Lower leg skin (tissue), 4 donors: ENCODE results near the gene PIGR. TPM values are rescaled to one million over a fixed set of nuclear protein-coding genes. Genes with fewer than 3 reads are reported as not detected.
A peak's percentile ranks its signal among the peaks of the same experiment; 100 is the strongest.

ENCODE experiments used
- DNase-seq, 2 donors: peaks; one replicate each; pipeline ENCODE4 v3.0.0-alpha.2; 2019; ENCODE audit warnings: low spot score in 2 of 2
- H3K4me3 ChIP-seq: fragments of 200-600 bp; sonication (generic); 2 replicates; pipeline ENCODE4 v1.5.1; 2017; ENCODE audit warnings: mild to moderate bottlenecking, low read depth; ENCODE audit not compliant: poor library complexity, severe bottlenecking
- POLR2A ChIP-seq, 2 donors: fragments of 450-650 bp; IDR thresholded peaks; one replicate each; pipeline ENCODE4 v1.6.1; 2016 to 2017; ENCODE audit warnings: antibody characterized with exemption in 2 of 2, mild to moderate bottlenecking in 1 of 2, moderate library complexity in 1 of 2
- WGBS, 2 donors: methylation state at CpG; one replicate each; pipeline ENCODE4 v1.1.5; 2018; 5-methylcytosine and 5-hydroxymethylcytosine counted together
- intact Hi-C: fragments of 100-400 bp; cut with DNase I; formaldehyde crosslinking; loops from one replicate; pipeline ENCODE4 v1.15.0; 2023; ENCODE audit warnings: low total_unique reads
- total RNA-seq, 4 donors: library from RNA; depleted of rRNA; stranded (reverse); fragments of >200 nt; gene quantifications; one replicate each; pipeline ENCODE4 v1.1.0, GENCODE V29; 2016
- TF ChIP-seq, protein P1 (sequence below), 3 donors: fragments of 450-650 bp; IDR thresholded peaks; one replicate each; pipeline ENCODE4 v1.5.1; 2016; ENCODE audit warnings: antibody characterized with exemption in 3 of 3, mild to moderate bottlenecking in 3 of 3, moderate library complexity in 2 of 3

Gene PIGR
- total RNA-seq, 4 donors from 2014 or later = 0.55 to 4.7 (median 2.0) TPM; not detected in 1

DNA sequence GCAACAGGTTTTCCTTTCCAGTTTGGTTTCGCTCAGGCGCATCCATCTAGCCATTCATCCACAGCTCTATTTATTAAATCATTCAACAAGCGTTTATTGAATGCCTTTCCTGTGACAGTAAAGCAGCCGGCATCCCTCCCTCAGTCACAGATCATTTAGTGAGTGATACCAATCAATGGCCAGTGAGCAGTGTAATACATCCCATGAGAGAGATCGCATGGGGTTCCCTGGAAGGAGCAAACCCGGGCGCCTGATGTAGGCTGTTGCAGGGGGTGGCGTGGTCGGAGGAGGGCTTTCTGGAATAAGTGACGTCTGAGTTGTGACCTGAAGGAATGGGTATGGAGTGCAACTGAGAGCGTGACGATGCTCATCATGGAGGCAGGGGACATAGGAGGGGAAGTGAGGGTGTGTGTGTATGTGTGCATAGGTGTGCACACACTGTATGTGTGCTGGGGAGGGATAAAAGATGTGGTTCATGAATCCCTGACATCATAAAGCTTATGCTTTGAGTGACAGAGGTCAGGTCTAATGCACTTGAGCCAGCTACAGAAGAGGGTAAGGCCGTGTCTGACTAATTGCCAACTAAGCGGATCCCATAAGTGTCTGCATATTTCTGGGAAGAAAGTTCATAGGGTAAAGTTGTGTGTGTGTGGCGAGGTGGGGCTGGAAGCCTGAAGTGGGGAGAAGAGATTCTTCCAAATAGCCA is 31.1 kb downstream of the PIGR start:
- TF ChIP-seq, protein P1, sequence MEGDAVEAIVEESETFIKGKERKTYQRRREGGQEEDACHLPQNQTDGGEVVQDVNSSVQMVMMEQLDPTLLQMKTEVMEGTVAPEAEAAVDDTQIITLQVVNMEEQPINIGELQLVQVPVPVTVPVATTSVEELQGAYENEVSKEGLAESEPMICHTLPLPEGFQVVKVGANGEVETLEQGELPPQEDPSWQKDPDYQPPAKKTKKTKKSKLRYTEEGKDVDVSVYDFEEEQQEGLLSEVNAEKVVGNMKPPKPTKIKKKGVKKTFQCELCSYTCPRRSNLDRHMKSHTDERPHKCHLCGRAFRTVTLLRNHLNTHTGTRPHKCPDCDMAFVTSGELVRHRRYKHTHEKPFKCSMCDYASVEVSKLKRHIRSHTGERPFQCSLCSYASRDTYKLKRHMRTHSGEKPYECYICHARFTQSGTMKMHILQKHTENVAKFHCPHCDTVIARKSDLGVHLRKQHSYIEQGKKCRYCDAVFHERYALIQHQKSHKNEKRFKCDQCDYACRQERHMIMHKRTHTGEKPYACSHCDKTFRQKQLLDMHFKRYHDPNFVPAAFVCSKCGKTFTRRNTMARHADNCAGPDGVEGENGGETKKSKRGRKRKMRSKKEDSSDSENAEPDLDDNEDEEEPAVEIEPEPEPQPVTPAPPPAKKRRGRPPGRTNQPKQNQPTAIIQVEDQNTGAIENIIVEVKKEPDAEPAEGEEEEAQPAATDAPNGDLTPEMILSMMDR (IDR thresholded peaks at IDR 0.05) = no peak
- TF ChIP-seq POLR2A (IDR thresholded peaks at IDR 0.05) = no peak
- H3K4me3 ChIP-seq = no peak overlapping the region
- intact Hi-C loops = loop anchor here (10.0 kb wide), 3 partner anchors 190 to 430 kb away; no protein-coding TSS in a partner anchor
- 89% methylated on average over 15 of the region's 15 CpGs for WGBS, 2 donors
- no peak for DNase-seq

DNA sequence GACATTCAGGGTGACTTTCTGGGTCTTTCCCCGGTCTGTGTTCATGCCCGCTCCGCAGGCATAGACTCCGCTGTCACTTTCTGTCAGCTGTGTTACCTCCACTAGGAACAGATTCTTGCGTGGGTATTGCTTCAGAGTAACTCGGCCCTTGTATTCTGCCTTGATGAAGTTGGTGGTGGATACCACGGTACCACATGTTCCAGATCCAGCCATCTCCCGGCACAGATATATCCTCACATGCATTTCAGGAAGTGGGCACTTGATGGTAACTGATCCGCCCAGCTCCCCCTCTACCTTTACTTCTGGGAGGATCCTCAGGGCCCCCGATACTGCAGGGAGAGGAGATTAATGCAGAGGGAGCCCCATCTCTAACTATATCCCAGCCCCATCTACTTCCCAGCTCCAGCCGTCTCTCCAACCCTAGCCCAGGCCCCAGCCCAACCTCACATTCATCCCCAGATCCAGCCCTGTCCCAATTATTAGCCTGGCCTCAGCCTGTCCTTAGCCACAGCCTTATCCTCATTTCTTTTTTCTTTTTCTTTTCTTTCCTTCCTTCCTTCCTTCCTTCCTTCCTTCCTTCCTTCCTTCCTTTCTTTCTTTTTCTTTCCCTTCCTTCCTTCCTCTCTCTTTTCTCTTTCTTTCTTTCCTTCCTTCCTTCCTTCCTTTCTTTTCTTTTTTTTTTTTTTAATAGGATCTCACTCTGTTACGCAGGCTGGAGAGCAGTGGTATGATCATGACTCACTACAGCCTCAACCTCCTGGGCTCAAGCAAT is 32.3 kb downstream of the PIGR start:
- TF ChIP-seq POLR2A (IDR thresholded peaks at IDR 0.05) = no peak
- TF ChIP-seq, protein P1 (IDR thresholded peaks at IDR 0.05) = no peak

DNA sequence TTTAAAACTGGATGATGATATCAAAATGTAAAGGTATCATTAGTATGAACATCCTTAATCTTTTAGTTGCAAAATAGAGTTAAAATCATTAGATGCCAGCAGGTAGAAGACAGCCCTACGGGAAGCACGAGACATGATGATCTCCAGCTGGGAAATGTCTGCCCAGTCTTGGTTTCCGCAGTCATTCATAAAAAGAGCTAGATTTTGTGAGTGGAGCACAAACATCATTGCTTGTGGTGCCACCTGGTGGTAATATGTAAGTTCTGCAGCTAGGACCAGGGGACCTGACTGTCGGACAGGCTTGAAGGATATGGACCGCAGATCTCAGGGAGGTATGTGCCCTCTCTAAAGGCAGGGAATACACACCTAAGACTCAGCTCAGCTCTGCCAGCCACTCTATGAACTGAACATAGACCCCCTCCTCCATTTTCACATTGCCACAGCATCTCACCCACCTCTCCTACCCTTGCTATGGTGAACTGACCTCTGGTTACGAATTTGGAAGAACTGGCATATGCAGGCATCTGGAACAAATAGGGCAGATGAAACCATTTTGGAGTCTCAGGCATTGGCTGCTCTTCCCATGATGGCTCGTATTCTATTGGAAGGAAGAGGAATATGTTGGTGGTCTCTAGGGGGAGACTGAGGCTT is 33.7 kb downstream of the PIGR start:
- peak; percentile 74 to 90 for DNase-seq
- no peak for TF ChIP-seq POLR2A (IDR thresholded peaks at IDR 0.05)
- TF ChIP-seq, protein P1 (IDR thresholded peaks at IDR 0.05) = peak in 1 of 3 donors; percentile 63
- H3K4me3 ChIP-seq = no peak overlapping the region
- WGBS, 2 donors = 19% methylated on average over 7 of the region's 7 CpGs
- intact Hi-C loops = loop anchor here (10.0 kb wide), 3 partner anchors 188 to 428 kb away; no protein-coding TSS in a partner anchor

More for the DNA sequence above, 32.3 kb downstream of the PIGR start:
- no peak for DNase-seq
- intact Hi-C loops = loop anchor here (10.0 kb wide), 3 partner anchors 189 to 429 kb away; no protein-coding TSS in a partner anchor
- H3K4me3 ChIP-seq = no peak overlapping the region
- 82 to 86% methylated on average over 12 of the region's 12 CpGs for WGBS, 2 donors

DNA sequence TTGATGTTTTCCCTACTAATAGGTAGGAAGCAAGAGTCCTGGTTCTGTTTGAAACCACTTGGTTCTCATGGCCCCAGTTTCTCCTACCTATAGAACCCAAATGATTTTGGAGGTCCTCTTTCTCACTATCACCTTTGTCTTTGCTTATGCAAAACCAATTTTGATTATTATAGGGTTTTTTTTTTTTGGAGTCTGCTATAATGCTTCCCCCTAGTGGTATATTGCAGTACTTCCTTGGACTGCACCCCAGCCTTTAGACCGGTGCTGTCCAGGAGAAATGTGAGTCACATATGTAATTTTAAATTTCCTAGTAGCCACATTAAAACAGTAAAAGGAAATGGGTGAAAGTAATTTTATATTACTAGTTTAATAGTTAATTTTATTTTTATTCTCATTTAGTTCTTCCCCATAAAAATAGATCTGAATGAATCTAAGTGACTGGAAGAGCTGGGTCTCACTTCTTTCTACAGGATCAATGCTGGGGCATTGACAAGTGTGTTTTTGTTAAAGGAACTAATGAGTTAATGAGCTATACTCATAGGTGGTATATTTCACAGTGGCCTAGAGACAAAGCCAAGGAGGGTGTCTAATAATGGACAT is 35.1 kb downstream of the PIGR start:
- TF ChIP-seq, protein P1 (IDR thresholded peaks at IDR 0.05) = no peak
- TF ChIP-seq POLR2A (IDR thresholded peaks at IDR 0.05) = no peak
- DNase-seq = no peak
- H3K4me3 ChIP-seq = no peak overlapping the region
- intact Hi-C loops = loop anchor here (10.0 kb wide), 3 partner anchors 186 to 426 kb away; no protein-coding TSS in a partner anchor
- 0 to 2% methylated on average over 1 of the region's 1 CpG for WGBS, 2 donors

DNA sequence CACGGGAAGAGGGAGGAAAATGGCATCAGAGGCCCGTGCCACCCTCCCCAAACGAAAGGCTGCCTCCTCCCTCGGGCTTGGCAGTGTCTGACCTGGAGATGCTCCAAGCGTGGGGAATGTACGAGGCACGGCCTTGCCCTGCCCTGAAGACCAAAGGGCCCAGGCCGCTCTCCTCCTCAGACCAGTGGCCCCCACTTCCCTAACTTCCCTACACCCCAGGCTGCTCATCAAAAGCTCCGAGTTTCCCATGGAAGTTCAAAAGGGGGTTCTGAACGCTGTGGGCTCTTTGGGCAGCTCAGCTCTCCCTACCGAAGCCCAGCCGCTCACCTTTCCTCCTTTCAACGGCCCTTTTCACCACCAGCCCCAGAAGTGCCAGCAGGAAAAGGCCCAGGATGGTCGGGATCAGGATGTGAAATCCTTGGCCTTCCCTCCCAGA is 36.4 kb downstream of the PIGR start:
- TF ChIP-seq, protein P1 (IDR thresholded peaks at IDR 0.05) = no peak
- no peak for TF ChIP-seq POLR2A (IDR thresholded peaks at IDR 0.05)
- WGBS, 2 donors = 18 to 22% methylated on average over 14 of the region's 14 CpGs
- intact Hi-C loops = loop anchor here (10.0 kb wide), 3 partner anchors 185 to 425 kb away; no protein-coding TSS in a partner anchor
- no peak for DNase-seq
- no peak overlapping the region for H3K4me3 ChIP-seq
